HG02973 (cell line): Measurements from ENCODE around the gene SIT1.

ENCODE experiments used
- ATAC-seq: cut with Tn5 transposase; IDR thresholded peaks from one replicate; pipeline ENCODE4 v1.9.1; 2021; ENCODE audit warnings: moderate library complexity; ENCODE audit not compliant: unreplicated experiment

The SIT1 gene

GRCh38 chr9:35650341-35651158 is at the start of gene SIT1:
SIT1 (minus strand) TSS chr9:35650931; CDS start chr9:35650853, 78 bp downstream.
- ATAC-seq: no peak

GRCh38 chr9:35700031-35700430 is 49.3 kb upstream of the SIT1 start:
- ATAC-seq: no peak

GRCh38 chr9:35698231-35698630 is 47.5 kb upstream of the SIT1 start:
- ATAC-seq: no peak

GRCh38 chr9:35697486-35697885 is 46.8 kb upstream of the SIT1 start:
- ATAC-seq: no peak

- no peak for ATAC-seq
Measured at GRCh38 chr9:35696520-35697215, 45.9 kb upstream of the SIT1 start.

GRCh38 chr9:35695943-35696401 is 45.2 kb upstream of the SIT1 start:
- ATAC-seq: no peak

GRCh38 chr9:35691757-35692301 is 41.1 kb upstream of the SIT1 start:
- no peak for ATAC-seq

GRCh38 chr9:35691334-35691650 is 40.6 kb upstream of the SIT1 start:
- ATAC-seq: no peak

GRCh38 chr9:35690614-35691333 is 40.0 kb upstream of the SIT1 start:
- no peak for ATAC-seq

- ATAC-seq: no peak
Measured at GRCh38 chr9:35690294-35690613, 39.5 kb upstream of the SIT1 start.

- ATAC-seq: no peak
Measured at GRCh38 chr9:35689542-35690293, 39.0 kb upstream of the SIT1 start, which contains the start of gene TPM2. TPM2 (minus strand) TSS chr9:35689925; CDS start chr9:35689817, 108 bp downstream.

- ATAC-seq: no peak
Measured at GRCh38 chr9:35688558-35689541, 38.1 kb upstream of the SIT1 start.

- ATAC-seq: no peak
Measured at GRCh38 chr9:35687972-35688557, 37.3 kb upstream of the SIT1 start.

GRCh38 chr9:35687306-35687705 is 36.6 kb upstream of the SIT1 start:
- ATAC-seq: no peak

- ATAC-seq: no peak
Measured at GRCh38 chr9:35686222-35687203, 35.8 kb upstream of the SIT1 start.

GRCh38 chr9:35685506-35685905 is 34.8 kb upstream of the SIT1 start:
- ATAC-seq: no peak

GRCh38 chr9:35684921-35685320 is 34.2 kb upstream of the SIT1 start:
- no peak for ATAC-seq

GRCh38 chr9:35683323-35683722 is 32.6 kb upstream of the SIT1 start:
- no peak for ATAC-seq
